OCI-LY7 (cell line): ENCODE results near the gene ACOT8.

Source experiments
- EZH2phosphoT487 ChIP-seq: fragments of 200-600 bp; sonication (generic); IDR thresholded peaks from 2 replicates; pipeline ENCODE4 v1.6.1; 2018; ENCODE audit warnings: low read depth, borderline replicate concordance, mild to moderate bottlenecking, mixed run types, antibody characterized with exemption, low read length, moderate library complexity, mixed read lengths
- TF ChIP-seq, protein P1 (sequence below): fragments of 200-600 bp; sonication (generic); conservative IDR thresholded peaks from 2 replicates; pipeline ENCODE4 v1.5.1; 2014; ENCODE audit warnings: mild to moderate bottlenecking, antibody characterized with exemption, low read length, moderate library complexity, mixed read lengths

DNA sequence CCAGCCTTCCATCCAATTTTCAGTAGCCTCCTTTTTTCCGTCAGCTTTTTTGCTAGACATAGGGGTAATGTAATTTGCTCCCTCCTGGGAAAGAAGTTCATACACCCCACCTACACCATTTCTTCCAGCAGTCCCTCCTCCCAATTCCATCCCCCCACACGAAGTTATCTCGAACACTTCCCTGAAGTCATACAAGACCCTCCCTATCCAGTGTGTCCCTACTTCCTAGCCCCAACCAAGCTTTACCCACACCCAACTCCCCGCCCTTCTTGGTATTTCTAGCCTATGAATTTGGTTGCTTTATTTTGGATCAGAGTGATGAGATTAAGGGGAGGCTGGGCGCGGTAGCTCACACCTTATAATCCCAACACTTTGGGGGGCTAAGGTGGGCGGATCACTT is 43.7 kb downstream of the ACOT8 start:
- TF ChIP-seq, protein P1, sequence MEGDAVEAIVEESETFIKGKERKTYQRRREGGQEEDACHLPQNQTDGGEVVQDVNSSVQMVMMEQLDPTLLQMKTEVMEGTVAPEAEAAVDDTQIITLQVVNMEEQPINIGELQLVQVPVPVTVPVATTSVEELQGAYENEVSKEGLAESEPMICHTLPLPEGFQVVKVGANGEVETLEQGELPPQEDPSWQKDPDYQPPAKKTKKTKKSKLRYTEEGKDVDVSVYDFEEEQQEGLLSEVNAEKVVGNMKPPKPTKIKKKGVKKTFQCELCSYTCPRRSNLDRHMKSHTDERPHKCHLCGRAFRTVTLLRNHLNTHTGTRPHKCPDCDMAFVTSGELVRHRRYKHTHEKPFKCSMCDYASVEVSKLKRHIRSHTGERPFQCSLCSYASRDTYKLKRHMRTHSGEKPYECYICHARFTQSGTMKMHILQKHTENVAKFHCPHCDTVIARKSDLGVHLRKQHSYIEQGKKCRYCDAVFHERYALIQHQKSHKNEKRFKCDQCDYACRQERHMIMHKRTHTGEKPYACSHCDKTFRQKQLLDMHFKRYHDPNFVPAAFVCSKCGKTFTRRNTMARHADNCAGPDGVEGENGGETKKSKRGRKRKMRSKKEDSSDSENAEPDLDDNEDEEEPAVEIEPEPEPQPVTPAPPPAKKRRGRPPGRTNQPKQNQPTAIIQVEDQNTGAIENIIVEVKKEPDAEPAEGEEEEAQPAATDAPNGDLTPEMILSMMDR: no peak
- no peak for TF ChIP-seq EZH2phosphoT487
